SK-N-MC (cell line): ENCODE data around the gene TTC22.

Source experiments
- DNase-seq: peaks from one replicate; pipeline ENCODE4 v3.0.0-alpha.2; 2011; ENCODE audit warnings: low read depth, low spot score
- H3K27ac ChIP-seq: fragments of 200-600 bp; sonication (generic); 2 replicates; pipeline ENCODE4 v1.5.1; 2016; ENCODE audit warnings: mixed run types
- H3K36me3 ChIP-seq: fragments of 200-600 bp; sonication (generic); 2 replicates; pipeline ENCODE4 v1.6.1; 2017; ENCODE audit warnings: antibody characterized with exemption, low read length, mixed read lengths; ENCODE audit not compliant: insufficient read depth
- H3K4me3 ChIP-seq: fragments of 200-600 bp; sonication (generic); 2 replicates; pipeline ENCODE4 v1.5.1; 2016
- H3K9ac ChIP-seq: fragments of 200-600 bp; sonication (generic); 2 replicates; pipeline ENCODE4 v1.8.0; 2017; ENCODE audit warnings: mixed run types, mixed read lengths; ENCODE audit not compliant: insufficient read length
- H3K9me3 ChIP-seq: fragments of 200-600 bp; sonication (generic); 2 replicates; pipeline ENCODE4 v1.6.1; 2017; ENCODE audit warnings: low read depth, mild to moderate bottlenecking, antibody characterized with exemption, low read length, moderate library complexity, mixed read lengths
- EZH2 ChIP-seq: fragments of 200-600 bp; sonication (generic); IDR thresholded peaks from one replicate; pipeline ENCODE4 v1.6.1; 2017; ENCODE audit warnings: antibody characterized with exemption
- FOXP2 ChIP-seq: optimal IDR thresholded peaks from 2 replicates; pipeline ENCODE3; 2011; ENCODE audit warnings: mild to moderate bottlenecking, moderate library complexity; ENCODE audit not compliant: insufficient read depth; ENCODE audit errors: extremely low read length, control extremely low read depth
- POLR2AphosphoS5 ChIP-seq: IDR thresholded peaks from 2 replicates; pipeline ENCODE4 v1.6.1; 2012; ENCODE audit warnings: mild to moderate bottlenecking, low read depth, low read length, borderline replicate concordance

Gene TTC22

GRCh38 chr1:54835970-54836369 lies 34.8 kb upstream of the TTC22 start:
- DNase-seq: no peak
- no peaks in the 10 kb centered on the region for H3K9me3 ChIP-seq
- TF ChIP-seq FOXP2 (no peak), EZH2 (no peak), POLR2AphosphoS5 (no peak)
- H3K36me3 ChIP-seq: no peaks in the 10 kb centered on the region
- no peak overlapping the region for H3K9ac ChIP-seq
- no peak overlapping the region for H3K27ac ChIP-seq
- no peak overlapping the region for H3K4me3 ChIP-seq

- Histone ChIP-seq H3K9ac (no peak overlapping the region), H3K9me3 (no peaks in the 10 kb centered on the region), H3K27ac (no peak overlapping the region), H3K4me3 (no peak overlapping the region), H3K36me3 (no peaks in the 10 kb centered on the region)
- DNase-seq: no peak
- no peak for TF ChIP-seq POLR2AphosphoS5
- TF ChIP-seq FOXP2: no peak
- TF ChIP-seq EZH2: no peak
Measured at GRCh38 chr1:54835131-54835898, 34.2 kb upstream of the TTC22 start.

- no peak for TF ChIP-seq EZH2
- no peak for TF ChIP-seq FOXP2
- TF ChIP-seq POLR2AphosphoS5: no peak
- no peak overlapping the region for H3K9ac ChIP-seq
- H3K27ac ChIP-seq: no peak overlapping the region
- H3K9me3 ChIP-seq: no peaks in the 10 kb centered on the region
- no peak overlapping the region for H3K4me3 ChIP-seq
- DNase-seq: no peak
- H3K36me3 ChIP-seq: no peaks in the 10 kb centered on the region
Measured at GRCh38 chr1:54834007-54834541, 33.0 kb upstream of the TTC22 start.

GRCh38 chr1:54833121-54833520 lies 32.0 kb upstream of the TTC22 start:
- no peak overlapping the region for H3K9ac ChIP-seq
- H3K4me3 ChIP-seq: no peak overlapping the region
- no peaks in the 10 kb centered on the region for H3K36me3 ChIP-seq
- TF ChIP-seq FOXP2 (no peak), EZH2 (no peak), POLR2AphosphoS5 (no peak)
- no peak overlapping the region for H3K27ac ChIP-seq
- no peak for DNase-seq
- H3K9me3 ChIP-seq: no peaks in the 10 kb centered on the region

GRCh38 chr1:54826226-54826816 lies 25.2 kb upstream of the TTC22 start:
- Histone ChIP-seq H3K9ac (no peak overlapping the region), H3K4me3 (no peak overlapping the region), H3K27ac (no peak overlapping the region), H3K9me3 (no peaks in the 10 kb centered on the region), H3K36me3 (no peaks in the 10 kb centered on the region)
- no peak for DNase-seq
- TF ChIP-seq FOXP2: no peak
- TF ChIP-seq POLR2AphosphoS5: no peak
- no peak for TF ChIP-seq EZH2

- no peak overlapping the region for H3K9ac ChIP-seq
- H3K27ac ChIP-seq: no peak overlapping the region
- no peak overlapping the region for H3K4me3 ChIP-seq
- no peaks in the 10 kb centered on the region for H3K9me3 ChIP-seq
- TF ChIP-seq EZH2 (no peak), FOXP2 (no peak), POLR2AphosphoS5 (no peak)
- H3K36me3 ChIP-seq: no peaks in the 10 kb centered on the region
- no peak for DNase-seq
Measured at GRCh38 chr1:54825696-54826095, 24.6 kb upstream of the TTC22 start.

GRCh38 chr1:54823670-54824069 lies 22.5 kb upstream of the TTC22 start:
- Histone ChIP-seq H3K4me3 (no peak overlapping the region), H3K9me3 (no peaks in the 10 kb centered on the region), H3K27ac (no peak overlapping the region), H3K9ac (no peak overlapping the region), H3K36me3 (no peaks in the 10 kb centered on the region)
- DNase-seq: no peak
- no peak for TF ChIP-seq POLR2AphosphoS5
- no peak for TF ChIP-seq FOXP2
- TF ChIP-seq EZH2: no peak

GRCh38 chr1:54819733-54820132 lies 18.6 kb upstream of the TTC22 start:
- Histone ChIP-seq H3K4me3 (no peak overlapping the region), H3K36me3 (no peaks in the 10 kb centered on the region), H3K9ac (no peak overlapping the region), H3K9me3 (no peaks in the 10 kb centered on the region), H3K27ac (no peak overlapping the region)
- DNase-seq: no peak
- TF ChIP-seq POLR2AphosphoS5 (no peak), FOXP2 (no peak), EZH2 (no peak)

- TF ChIP-seq POLR2AphosphoS5 (no peak), FOXP2 (no peak), EZH2 (no peak)
- Histone ChIP-seq H3K4me3 (no peak overlapping the region), H3K36me3 (no peaks in the 10 kb centered on the region), H3K27ac (no peak overlapping the region), H3K9me3 (no peaks in the 10 kb centered on the region), H3K9ac (no peak overlapping the region)
- no peak for DNase-seq
Measured at GRCh38 chr1:54819195-54819536, 18.0 kb upstream of the TTC22 start.
